Panc1 (cell line): ENCODE results near the gene PINK1. TPM values are rescaled to one million over a fixed set of nuclear protein-coding genes. Genes with fewer than 3 reads are reported as not detected.

Source experiments
- ATAC-seq: fragments of 200-7000 bp; cut with Tn5 transposase; 2 replicates; pipeline ENCODE4 v1.9.1; 2020; ENCODE audit warnings: mild to moderate bottlenecking, moderate library complexity
- BruUV-seq: library from RNA; stranded (reverse); fragments of 400-500 nt; replicated peaks from 2 replicates; lab custom pipeline; 2021; lab: Mats Ljungman, UMichigan
- CTCF ChIA-PET: fragments of 300-600 bp; sonication (Branson Sonifier 250); formaldehyde crosslinking; loops from one replicate; lab custom pipeline; 2022; ENCODE audit warnings: antibody characterized with exemption; lab: Charles Lee
- POLR2A ChIA-PET: fragments of 300-600 bp; sonication (Branson Sonifier 250); formaldehyde crosslinking; loops from one replicate; lab custom pipeline; 2022; ENCODE audit warnings: antibody characterized with exemption; lab: Charles Lee
- DNase-seq: peaks from one replicate; pipeline ENCODE4 v3.0.0-alpha.2; 2010; ENCODE audit warnings: low read depth, low spot score
- H3K27ac ChIP-seq: 2 replicates; pipeline ENCODE4 v1.5.1; 2011; ENCODE audit warnings: mild to moderate bottlenecking, low read length, inconsistent platforms
- H3K27me3 ChIP-seq: fragments of 200-500 bp; sonication (Bioruptor generic); 2 replicates; pipeline ENCODE4 v1.6.0; 2014; ENCODE audit warnings: low read length, inconsistent platforms; ENCODE audit not compliant: control insufficient read depth, insufficient read depth
- H3K36me3 ChIP-seq: fragments of 200-500 bp; sonication (Bioruptor generic); 2 replicates; pipeline ENCODE4 v1.5.1; 2014; ENCODE audit warnings: inconsistent platforms, mild to moderate bottlenecking, low read length, moderate library complexity; ENCODE audit not compliant: control insufficient read depth, insufficient read depth
- H3K4me1 ChIP-seq: 2 replicates; pipeline ENCODE4 v1.5.1; 2011; ENCODE audit warnings: inconsistent platforms, mild to moderate bottlenecking, low read length, moderate library complexity; ENCODE audit not compliant: control insufficient read depth, insufficient read depth
- H3K4me3 ChIP-seq, 2 experiments: 2 replicates each; pipeline ENCODE4 v1.5.1; 2011 to 2012; ENCODE audit warnings: low read depth in 2 of 2, low read length in 2 of 2, mild to moderate bottlenecking in 2 of 2, inconsistent platforms in 1 of 2, moderate library complexity in 1 of 2
- H3K9me3 ChIP-seq: fragments of 200-500 bp; sonication (Bioruptor generic); 2 replicates; pipeline ENCODE4 v1.5.1; 2014; ENCODE audit warnings: low read depth, mild to moderate bottlenecking, inconsistent platforms, low read length, moderate library complexity; ENCODE audit not compliant: control insufficient read depth, insufficient read depth
- POLR2AphosphoS5 ChIP-seq: IDR thresholded peaks from 2 replicates; pipeline ENCODE4 v1.6.1; 2012; ENCODE audit warnings: mild to moderate bottlenecking, low read depth, low read length, moderate library complexity
- SIN3A ChIP-seq: IDR thresholded peaks from 2 replicates; pipeline ENCODE4 v1.6.1; 2012; ENCODE audit warnings: low read depth, mild to moderate bottlenecking, low read length, moderate library complexity, borderline replicate concordance; ENCODE audit not compliant: insufficient read depth
- TCF7L2 ChIP-seq: IDR thresholded peaks from 2 replicates; pipeline ENCODE4 v1.6.1; 2011; ENCODE audit warnings: mild to moderate bottlenecking, low read depth, low read length, inconsistent platforms
- in situ Hi-C: cut with HindIII; loops from 2 replicates; pipeline ENCODE4 v1.10.0; 2016; ENCODE audit warnings: low sequenced_read_pairs, low pct_unique_long_range_greater_than_20kb
- intact Hi-C: fragments of 100-400 bp; cut with micrococcal nuclease; formaldehyde crosslinking; loops from one replicate; pipeline ENCODE4 v1.10.0; 2022; ENCODE audit not compliant: unreplicated experiment
- total RNA-seq: library from RNA; stranded (reverse); gene quantifications from one replicate; pipeline ENCODE4 v1.2.1, GENCODE V29; 2021; ENCODE audit not compliant: unreplicated experiment
- TF ChIP-seq, protein P1 (sequence below), 2 experiments: IDR thresholded peaks; 2 replicates each; pipeline ENCODE4 v1.6.1; 2011 to 2012; ENCODE audit warnings: low read depth in 2 of 2, control low read depth in 1 of 2, low read length in 1 of 2, mild to moderate bottlenecking in 1 of 2, moderate library complexity in 1 of 2; ENCODE audit not compliant: insufficient read depth in 1 of 2
- TF ChIP-seq, protein P2 (sequence below): fragments of 450-650 bp; IDR thresholded peaks from 2 replicates; pipeline ENCODE4 v1.5.1; 2017; ENCODE audit warnings: mild to moderate bottlenecking

Gene PINK1
- total RNA-seq, 1 experiment from 2014 or later: 32.1 TPM

DNA sequence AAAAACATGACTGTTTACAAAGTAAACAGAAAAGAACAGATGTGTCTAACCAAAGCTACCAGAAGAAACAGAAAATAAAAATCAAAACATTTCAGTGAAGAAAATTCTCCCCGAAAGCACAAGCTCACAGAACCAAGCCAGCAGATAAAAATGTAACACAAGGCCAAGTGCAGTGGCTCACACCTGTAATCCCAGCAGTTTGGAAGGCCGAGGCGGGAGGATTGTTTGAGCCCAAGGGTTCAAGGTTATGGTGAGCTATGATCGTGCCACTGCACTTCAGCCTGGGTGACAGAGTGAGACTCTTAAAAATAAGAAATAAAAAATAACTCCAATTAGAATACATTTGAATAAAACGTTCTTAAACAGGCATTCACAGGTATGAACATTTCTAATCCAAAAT lies 47.0 kb downstream of the PINK1 start:
- H3K27ac ChIP-seq: no peak overlapping the region
- no peaks in the 10 kb centered on the region for H3K36me3 ChIP-seq
- DNase-seq (no peak), ATAC-seq (no peak)
- no peak for TF ChIP-seq SIN3A
- TF ChIP-seq, protein P1, sequence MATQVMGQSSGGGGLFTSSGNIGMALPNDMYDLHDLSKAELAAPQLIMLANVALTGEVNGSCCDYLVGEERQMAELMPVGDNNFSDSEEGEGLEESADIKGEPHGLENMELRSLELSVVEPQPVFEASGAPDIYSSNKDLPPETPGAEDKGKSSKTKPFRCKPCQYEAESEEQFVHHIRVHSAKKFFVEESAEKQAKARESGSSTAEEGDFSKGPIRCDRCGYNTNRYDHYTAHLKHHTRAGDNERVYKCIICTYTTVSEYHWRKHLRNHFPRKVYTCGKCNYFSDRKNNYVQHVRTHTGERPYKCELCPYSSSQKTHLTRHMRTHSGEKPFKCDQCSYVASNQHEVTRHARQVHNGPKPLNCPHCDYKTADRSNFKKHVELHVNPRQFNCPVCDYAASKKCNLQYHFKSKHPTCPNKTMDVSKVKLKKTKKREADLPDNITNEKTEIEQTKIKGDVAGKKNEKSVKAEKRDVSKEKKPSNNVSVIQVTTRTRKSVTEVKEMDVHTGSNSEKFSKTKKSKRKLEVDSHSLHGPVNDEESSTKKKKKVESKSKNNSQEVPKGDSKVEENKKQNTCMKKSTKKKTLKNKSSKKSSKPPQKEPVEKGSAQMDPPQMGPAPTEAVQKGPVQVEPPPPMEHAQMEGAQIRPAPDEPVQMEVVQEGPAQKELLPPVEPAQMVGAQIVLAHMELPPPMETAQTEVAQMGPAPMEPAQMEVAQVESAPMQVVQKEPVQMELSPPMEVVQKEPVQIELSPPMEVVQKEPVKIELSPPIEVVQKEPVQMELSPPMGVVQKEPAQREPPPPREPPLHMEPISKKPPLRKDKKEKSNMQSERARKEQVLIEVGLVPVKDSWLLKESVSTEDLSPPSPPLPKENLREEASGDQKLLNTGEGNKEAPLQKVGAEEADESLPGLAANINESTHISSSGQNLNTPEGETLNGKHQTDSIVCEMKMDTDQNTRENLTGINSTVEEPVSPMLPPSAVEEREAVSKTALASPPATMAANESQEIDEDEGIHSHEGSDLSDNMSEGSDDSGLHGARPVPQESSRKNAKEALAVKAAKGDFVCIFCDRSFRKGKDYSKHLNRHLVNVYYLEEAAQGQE (IDR thresholded peaks at IDR 0.05; ENCODE audit: insufficient read depth in 1 of 2, low read depth in 2 of 2, low read length in 1 of 2): no peak
- TF ChIP-seq POLR2AphosphoS5: no peak
- no peak for TF ChIP-seq TCF7L2
- TF ChIP-seq, protein P2, sequence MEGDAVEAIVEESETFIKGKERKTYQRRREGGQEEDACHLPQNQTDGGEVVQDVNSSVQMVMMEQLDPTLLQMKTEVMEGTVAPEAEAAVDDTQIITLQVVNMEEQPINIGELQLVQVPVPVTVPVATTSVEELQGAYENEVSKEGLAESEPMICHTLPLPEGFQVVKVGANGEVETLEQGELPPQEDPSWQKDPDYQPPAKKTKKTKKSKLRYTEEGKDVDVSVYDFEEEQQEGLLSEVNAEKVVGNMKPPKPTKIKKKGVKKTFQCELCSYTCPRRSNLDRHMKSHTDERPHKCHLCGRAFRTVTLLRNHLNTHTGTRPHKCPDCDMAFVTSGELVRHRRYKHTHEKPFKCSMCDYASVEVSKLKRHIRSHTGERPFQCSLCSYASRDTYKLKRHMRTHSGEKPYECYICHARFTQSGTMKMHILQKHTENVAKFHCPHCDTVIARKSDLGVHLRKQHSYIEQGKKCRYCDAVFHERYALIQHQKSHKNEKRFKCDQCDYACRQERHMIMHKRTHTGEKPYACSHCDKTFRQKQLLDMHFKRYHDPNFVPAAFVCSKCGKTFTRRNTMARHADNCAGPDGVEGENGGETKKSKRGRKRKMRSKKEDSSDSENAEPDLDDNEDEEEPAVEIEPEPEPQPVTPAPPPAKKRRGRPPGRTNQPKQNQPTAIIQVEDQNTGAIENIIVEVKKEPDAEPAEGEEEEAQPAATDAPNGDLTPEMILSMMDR: no peak
- H3K9me3 ChIP-seq: no peaks in the 10 kb centered on the region
- ChIA-PET CTCF (no interaction called here), POLR2A (no interaction called here)
- in situ Hi-C loops (no loop called here), intact Hi-C loops (no loop called here)
- no TSS peak for BruUV-seq
- H3K4me3 ChIP-seq: no peak overlapping the region
- no peaks in the 10 kb centered on the region for H3K27me3 ChIP-seq
- no peaks in the 10 kb centered on the region for H3K4me1 ChIP-seq

DNA sequence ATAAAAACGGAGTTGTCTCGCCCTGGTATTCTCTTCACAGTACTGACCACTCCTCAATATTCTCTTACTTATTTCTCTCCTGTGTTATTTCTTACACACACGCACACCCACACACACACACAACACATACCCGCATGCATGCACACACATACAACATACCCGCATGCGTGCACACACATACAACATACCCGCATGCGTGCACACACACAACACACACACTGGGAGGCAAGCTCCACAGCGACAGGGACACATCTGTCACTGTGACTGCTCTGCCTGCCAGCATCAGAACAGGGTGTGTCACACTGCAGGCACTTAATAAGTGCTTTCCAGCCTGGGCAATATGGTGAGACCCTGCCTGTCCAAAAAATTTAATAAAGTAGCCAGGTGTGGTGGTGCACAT lies 48.7 kb downstream of the PINK1 start:
- POLR2A ChIA-PET: no interaction called here
- in situ Hi-C loops: no loop called here

More for the DNA sequence above, 48.7 kb downstream of the PINK1 start:
- Histone ChIP-seq H3K27ac (no peak overlapping the region), H3K4me3 (no peak overlapping the region), H3K9me3 (no peaks in the 10 kb centered on the region), H3K4me1 (no peaks in the 10 kb centered on the region), H3K27me3 (no peaks in the 10 kb centered on the region), H3K36me3 (no peaks in the 10 kb centered on the region)
- no peak for ATAC-seq
- DNase-seq: no peak
- no TSS peak for BruUV-seq
- intact Hi-C loops: no loop called here
- TF ChIP-seq, protein P2: no peak
- TF ChIP-seq POLR2AphosphoS5: no peak
- TF ChIP-seq, protein P1 (IDR thresholded peaks at IDR 0.05; ENCODE audit: insufficient read depth in 1 of 2, low read depth in 2 of 2, low read length in 1 of 2): no peak
- no peak for TF ChIP-seq SIN3A
- TF ChIP-seq TCF7L2: no peak
- CTCF ChIA-PET: interaction anchor here (0.6 kb wide), 1 partner anchor 8 kb away, joined by 8 read pairs; no protein-coding TSS in a partner anchor
